Fibroblast of peridontal ligament (primary cell): ENCODE results near the gene DGKD.
A peak's percentile ranks its signal among the peaks of the same experiment; 100 is the strongest.
"Not testable (repeated sequence)": the region's sequence is repeated elsewhere in the genome, so short reads cannot be mapped to it uniquely, and the experiment has no call there.

Experiments
- DNase-seq: peaks from one replicate; pipeline ENCODE4 v3.0.0-alpha.2; 2010; ENCODE audit errors: extremely low read depth

DGKD gene

DNA sequence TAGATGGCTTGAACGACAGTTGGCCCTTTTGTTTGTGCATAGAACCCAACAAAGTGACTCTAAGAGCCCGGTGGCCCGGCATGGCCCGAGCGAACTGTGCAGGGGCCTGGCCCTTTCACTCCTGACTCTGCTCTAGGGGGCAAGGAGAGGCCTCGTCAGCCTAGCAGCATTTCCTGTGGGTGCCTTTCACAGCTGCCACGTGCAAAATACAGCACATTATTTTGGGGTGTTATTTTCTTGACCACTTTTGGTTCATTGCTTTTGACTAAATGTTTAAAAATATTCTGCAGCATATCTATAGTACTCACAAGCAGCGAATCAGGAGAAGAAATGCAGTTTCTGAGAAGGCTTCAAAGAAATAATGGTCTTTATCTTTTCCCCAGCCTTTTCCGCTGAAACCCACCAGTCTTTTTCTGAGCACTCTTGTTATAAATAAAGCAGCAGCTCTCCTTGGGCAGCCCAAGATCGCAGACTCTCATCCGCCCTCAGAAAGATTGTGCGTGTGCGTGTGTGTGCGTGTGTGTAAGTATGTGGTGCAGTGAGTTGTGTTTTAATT lies 31.3 kb downstream of the DGKD start:
- no peak for DNase-seq

GRCh38 chr2:233386382-233387041 lies 32.2 kb downstream of the DGKD start:
- peak; percentile 32 for DNase-seq

- no peak for DNase-seq
Measured at GRCh38 chr2:233387225-233387624, 32.9 kb downstream of the DGKD start.

DNA sequence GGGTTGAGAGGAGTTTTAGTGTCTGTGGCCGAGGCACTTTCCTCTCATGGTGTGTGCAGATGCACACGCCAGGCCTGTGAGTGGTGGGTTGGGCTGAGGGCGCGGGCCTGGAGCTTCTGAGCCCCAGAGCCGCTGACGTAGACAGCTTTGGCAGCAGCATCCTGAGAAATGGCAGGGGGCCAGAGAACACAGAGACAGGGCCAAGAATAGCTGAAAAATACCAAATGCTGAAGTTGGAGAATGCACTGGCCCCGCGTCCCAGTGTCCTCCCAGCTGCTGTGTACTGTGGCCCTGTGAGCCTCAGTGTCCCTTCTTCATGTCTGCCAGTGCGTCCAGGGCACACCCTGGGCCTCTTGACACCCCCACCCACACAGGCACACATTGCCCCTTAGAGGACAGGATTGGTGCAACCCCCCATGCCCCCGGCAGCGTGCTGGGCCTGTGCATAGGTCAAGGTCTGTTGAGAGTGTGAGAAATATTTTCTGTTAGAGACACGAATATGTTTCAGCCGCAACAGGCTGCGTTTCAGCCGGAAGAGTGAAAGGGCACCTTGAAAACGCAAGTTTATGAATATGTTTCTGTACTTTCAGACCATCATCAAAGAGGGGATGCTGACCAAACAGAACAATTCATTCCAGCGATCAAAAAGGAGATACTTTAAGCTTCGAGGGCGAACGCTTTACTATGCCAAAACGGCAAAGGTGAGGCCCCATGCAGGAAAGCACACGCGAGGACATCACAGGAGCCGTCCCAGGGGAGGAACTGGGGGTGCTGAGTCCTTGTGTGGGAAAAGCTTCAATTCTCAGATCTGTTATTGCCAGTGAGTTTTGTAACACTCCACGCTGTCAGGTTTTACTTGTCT lies 33.6 kb downstream of the DGKD start:
- peak; percentile 96 for DNase-seq

- no peak for DNase-seq
Measured at GRCh38 chr2:233389601-233390125, 35.4 kb downstream of the DGKD start.

DNA sequence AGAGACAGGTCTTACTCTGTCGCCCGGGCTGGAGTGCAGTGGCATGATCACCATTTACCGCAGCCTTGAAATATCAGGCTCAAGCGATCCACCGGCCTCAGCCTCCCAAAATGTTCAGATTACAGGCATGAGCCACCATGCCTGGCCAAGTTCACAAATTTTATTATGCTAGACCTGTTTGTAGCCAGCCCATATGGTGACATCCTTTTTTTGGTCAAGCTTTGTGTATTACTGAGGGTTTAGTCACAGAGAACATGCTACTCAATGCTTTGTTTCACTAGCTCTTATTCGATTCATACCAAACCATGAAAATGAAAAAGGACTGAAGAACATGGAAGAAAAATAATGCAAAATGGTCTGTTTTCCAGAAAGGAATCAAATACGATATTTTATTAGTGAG lies 41.4 kb downstream of the DGKD start:
- no peak for DNase-seq

- not testable (repeated sequence) for DNase-seq
Measured at GRCh38 chr2:233396726-233397665, 42.7 kb downstream of the DGKD start.

GRCh38 chr2:233399306-233400225 lies 45.3 kb downstream of the DGKD start:
- DNase-seq, result no peak

- no peak for DNase-seq
Measured at GRCh38 chr2:233400341-233400740, 46.0 kb downstream of the DGKD start.

GRCh38 chr2:233400961-233401360 lies 46.7 kb downstream of the DGKD start:
- no peak for DNase-seq

- no peak for DNase-seq
Measured at GRCh38 chr2:233402346-233402745, 48.1 kb downstream of the DGKD start.

- DNase-seq, result no peak
Measured at GRCh38 chr2:233402789-233403188, 48.5 kb downstream of the DGKD start.

DNA sequence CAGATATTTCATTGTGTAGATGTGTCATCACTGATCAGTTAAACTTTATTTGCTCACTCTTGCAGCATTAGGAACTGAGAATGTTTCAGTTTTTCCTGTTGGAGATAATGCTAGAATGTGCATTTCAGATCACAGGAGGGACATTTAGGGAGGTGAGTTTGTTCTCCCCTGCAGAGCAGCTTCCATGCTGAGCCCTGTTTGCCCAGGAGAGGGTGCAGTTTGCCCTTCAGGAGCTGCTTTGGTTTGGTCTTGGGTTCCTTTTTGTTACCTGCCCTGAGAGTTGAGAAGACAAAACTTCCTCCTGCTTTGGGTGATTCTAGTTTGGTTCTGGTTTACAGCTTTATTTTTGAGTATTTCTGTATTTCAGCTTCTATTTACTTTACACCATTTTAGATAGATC lies 49.9 kb downstream of the DGKD start:
- peak; percentile 27 for DNase-seq

DNA sequence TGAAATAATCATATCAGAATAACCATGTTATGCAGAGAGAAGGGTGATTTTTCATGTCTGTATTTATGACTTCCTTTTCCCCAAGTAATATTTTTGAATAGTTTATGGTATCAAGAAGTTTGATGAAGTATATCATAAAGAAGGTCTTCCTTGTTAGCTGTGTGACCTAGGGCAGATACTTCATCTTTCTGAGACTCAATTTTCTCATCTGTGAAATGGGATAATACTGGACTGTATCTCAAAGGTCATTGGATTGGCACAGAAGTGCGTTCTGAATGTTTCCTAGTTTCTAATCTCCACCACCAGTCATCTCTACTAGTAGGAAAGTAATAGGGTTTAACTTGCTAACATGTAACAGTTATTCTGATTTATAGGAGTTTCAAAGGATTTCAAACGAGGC lies 52.6 kb downstream of the DGKD start:
- no peak for DNase-seq

- peak; percentile 93 for DNase-seq
Measured at GRCh38 chr2:233407771-233408181, 53.5 kb downstream of the DGKD start.

GRCh38 chr2:233408366-233409285 lies 54.3 kb downstream of the DGKD start:
- no peak for DNase-seq

GRCh38 chr2:233409286-233409991 lies 55.1 kb downstream of the DGKD start:
- peak; percentile 60 for DNase-seq

DNA sequence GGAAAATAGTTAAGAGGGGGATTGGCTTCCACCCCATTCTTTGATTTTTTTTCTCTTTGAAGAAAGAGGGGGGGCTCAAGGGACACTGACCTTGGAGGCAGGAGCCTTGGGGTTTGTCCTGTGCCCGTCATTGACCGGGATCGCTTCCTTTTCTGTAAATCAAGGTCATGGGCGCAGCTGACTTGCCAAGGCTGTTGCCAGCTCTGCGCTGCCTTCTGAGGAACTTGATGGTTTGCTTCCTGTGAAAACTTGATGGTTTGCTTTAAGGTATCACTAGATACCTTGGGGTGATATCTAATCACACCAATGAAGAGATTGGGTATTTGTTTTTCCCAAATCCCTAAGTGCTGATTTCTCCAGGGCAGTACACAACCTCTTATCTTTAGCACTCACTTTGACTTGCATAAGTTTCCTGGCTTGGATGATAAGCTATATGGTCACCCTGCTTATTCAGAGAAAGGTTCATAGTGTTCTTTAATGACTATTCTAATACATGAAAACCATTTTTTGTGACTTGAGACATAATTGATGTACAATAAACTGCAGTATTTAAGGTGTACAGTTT lies 56.0 kb downstream of the DGKD start:
- no peak for DNase-seq
